Measurements from ENCODE around the gene PLEKHA8.
A peak's percentile ranks its signal among the peaks of the same experiment; 100 is the strongest.

The PLEKHA8 gene, protein sequence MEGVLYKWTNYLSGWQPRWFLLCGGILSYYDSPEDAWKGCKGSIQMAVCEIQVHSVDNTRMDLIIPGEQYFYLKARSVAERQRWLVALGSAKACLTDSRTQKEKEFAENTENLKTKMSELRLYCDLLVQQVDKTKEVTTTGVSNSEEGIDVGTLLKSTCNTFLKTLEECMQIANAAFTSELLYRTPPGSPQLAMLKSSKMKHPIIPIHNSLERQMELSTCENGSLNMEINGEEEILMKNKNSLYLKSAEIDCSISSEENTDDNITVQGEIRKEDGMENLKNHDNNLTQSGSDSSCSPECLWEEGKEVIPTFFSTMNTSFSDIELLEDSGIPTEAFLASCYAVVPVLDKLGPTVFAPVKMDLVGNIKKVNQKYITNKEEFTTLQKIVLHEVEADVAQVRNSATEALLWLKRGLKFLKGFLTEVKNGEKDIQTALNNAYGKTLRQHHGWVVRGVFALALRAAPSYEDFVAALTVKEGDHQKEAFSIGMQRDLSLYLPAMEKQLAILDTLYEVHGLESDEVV

DNA sequence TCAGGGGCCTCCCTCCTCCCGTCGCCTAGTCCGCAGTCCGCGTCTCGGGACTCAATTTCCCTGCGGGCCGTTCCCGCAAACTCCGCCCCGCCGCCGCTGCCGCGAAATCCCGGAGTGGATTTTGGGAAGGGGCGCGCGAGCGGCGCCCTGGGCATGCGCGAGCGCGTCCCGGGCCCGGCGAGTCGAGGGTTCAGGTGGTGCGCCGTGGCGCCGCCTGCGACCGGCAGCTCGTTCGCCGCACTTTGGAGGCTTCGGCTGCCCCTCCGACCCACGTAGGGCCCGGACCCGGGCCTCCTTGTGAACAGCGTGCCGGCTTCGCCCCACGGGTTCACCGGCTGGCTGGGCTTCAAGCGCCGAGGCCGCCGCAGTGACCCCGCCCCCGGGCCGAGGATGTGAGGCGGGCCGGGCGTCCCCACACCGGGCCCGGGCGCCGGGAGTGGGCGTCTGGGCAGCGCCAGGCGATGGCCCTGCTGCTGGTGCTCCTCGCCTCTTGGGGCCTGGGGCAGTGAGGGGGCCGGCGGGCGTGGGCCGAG is at the start of gene PLEKHA8:
Gene PLEKHA8, plus strand, starts transcription at position 197 of the 533 bp plus-strand sequence. CDS start 351 bp downstream, outside the sequence.
- H3K4me3 ChIP-seq (ENCODE audit: low read depth, low read length): peak within 1 kb of the TSS; percentile 88
- no peak for TF ChIP-seq CTCF (IDR thresholded peaks at IDR 0.05; ENCODE audit: borderline replicate concordance, insufficient read depth, low read depth, low read length)

- no peak for TF ChIP-seq CTCF (IDR thresholded peaks at IDR 0.05; ENCODE audit: borderline replicate concordance, insufficient read depth, low read depth, low read length)
- no peak overlapping the region for H3K4me3 ChIP-seq (ENCODE audit: low read depth, low read length)
Observed at GRCh38 chr7:29980151-29980550, 48.1 kb upstream of the PLEKHA8 start.

GRCh38 chr7:29987083-29987482 is 41.1 kb upstream of the PLEKHA8 start:
- TF ChIP-seq CTCF (IDR thresholded peaks at IDR 0.05; ENCODE audit: borderline replicate concordance, insufficient read depth, low read depth, low read length): no peak
- no peak overlapping the region for H3K4me3 ChIP-seq (ENCODE audit: low read depth, low read length)

DNA sequence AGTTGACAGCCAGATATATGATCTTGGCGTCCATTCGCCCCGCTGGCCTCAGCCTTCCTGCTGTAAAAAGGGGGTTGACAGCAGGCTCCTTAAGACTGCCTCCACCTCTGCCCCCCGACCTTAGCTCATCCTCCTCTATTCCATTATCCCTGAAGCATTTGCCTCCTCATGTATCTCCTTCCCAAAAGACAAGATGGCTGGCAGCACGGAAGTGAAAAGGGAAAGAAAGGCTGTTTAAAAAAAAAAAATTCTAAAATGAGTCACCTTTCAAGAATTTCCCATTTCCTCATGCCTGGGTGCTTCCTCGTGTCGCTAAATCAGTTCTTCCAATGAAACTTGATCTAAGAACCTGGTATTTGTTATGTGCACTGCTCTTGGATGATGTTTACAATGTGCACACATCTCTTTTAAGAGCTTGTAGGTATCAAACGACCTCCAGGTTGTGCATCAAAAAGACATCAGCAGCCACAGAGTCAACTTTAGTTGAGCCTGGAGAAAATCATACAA is 40.3 kb upstream of the PLEKHA8 start:
- TF ChIP-seq CTCF (IDR thresholded peaks at IDR 0.05; ENCODE audit: borderline replicate concordance, insufficient read depth, low read depth, low read length): no peak
- peak overlapping the region; percentile 98 for H3K4me3 ChIP-seq (ENCODE audit: low read depth, low read length)

DNA sequence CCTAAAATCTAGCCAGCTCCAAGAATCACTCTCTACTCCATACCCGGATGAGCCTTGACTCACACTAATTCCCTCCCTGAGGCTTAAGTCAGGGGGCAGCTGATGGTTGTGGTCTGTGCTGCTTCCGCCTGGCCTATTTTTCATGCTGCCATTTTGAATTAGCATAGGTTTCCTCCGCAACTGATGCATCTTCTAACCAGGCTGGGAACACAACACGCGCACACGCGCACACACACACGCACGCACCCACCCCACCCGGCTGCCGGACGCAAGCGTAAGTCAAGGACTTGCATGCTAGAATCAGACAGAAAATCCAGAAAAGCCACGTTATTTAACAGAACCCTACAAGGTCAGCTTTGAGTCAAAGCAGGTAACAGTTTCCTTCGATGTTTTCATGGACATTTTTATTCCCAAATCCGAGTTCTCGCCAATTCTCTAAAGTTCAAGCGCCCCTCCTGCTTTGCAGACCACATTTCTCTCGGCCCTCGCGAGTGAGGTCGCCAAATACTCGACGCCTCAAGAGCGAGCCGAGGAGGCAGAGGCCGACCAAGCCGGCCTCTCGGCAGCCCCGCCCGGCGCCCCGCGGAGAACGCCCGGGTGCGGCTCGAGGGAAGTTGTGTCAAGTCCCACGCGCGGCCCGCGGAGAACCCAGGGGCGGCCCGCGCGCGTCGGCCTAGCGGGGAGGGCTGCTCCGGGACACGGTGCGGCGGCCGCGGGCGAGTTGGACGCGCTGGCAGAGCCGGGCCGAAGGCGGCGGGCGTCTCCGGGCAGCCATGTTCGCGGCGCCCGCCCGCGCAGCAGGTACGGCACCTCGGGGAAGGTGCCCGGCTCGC is 39.6 kb upstream of the PLEKHA8 start:
- no peak for TF ChIP-seq CTCF (IDR thresholded peaks at IDR 0.05; ENCODE audit: borderline replicate concordance, insufficient read depth, low read depth, low read length)

GRCh38 chr7:29989257-29989995 is 38.8 kb upstream of the PLEKHA8 start, which contains the start of gene SCRN1:
Gene SCRN1, minus strand, starts transcription at chr7:29989801. Its CDS starts 20,734 bp downstream, at chr7:29969067.
- peak within 1 kb of the TSS; percentile 98 for H3K4me3 ChIP-seq (ENCODE audit: low read depth, low read length)
- no peak for TF ChIP-seq CTCF (IDR thresholded peaks at IDR 0.05; ENCODE audit: borderline replicate concordance, insufficient read depth, low read depth, low read length)

More for the DNA sequence above, 39.6 kb upstream of the PLEKHA8 start:
- peak overlapping the region; percentile 98 for H3K4me3 ChIP-seq (ENCODE audit: low read depth, low read length)
